Measurements from ENCODE around the gene PNO1.

The PNO1 gene

DNA sequence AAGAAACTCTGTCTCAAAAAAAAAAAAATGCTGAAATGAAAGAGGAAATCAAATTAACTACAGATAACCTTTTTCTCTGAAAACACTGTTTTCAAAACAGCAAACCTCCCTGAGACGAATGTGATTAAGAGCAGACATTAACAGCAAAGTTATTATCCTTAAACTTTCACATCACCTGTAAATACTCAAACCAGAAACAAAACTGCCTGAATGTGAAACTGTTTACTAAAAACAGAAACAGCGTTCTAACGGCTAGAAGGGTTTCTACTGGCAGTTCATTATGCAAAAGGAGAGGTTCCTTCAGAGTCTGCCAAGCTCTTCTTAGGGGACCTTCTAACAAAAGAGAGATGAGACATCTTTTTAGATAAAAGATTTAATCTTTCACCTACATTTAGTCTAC, 45.9 kb downstream of the PNO1 start:
- Histone ChIP-seq H3K27ac (ENCODE audit: low read length) (no peak overlapping the region), H3K9ac (ENCODE audit: low read depth, low read length) (no peak overlapping the region; the same call in 1 of the 2 replicates), H3K4me3 (ENCODE audit: low read length) (no peak overlapping the region)

DNA sequence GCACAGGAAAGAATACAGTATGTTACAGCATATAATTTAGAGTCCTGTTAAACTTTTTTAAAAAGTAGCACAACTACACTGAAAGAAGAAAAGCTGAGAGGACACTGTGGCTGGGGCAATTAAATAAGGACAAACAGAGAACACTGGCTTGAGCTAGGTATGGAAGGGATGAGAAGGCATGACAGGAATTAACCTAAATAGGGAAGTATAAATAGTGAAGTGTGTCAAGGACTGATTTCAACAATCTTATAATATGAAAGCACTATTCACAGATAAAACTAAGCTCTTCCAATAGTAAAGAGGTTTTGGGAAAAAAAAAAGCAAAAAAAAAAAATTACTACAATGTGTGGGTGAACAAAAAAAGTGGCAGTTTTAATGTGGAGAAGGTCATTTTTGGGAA, 49.1 kb downstream of the PNO1 start:
- Histone ChIP-seq H3K27ac (ENCODE audit: low read length) (no peak overlapping the region), H3K9me3 (ENCODE audit: insufficient read depth, low read depth, low read length) (no peaks in the 10 kb centered on the region), H3K4me1 (ENCODE audit: insufficient read depth, low read length) (peaks cover 6% of the 10 kb centered on the region; the same call in 1 of the 2 replicates)

More for the DNA sequence above, 45.9 kb downstream of the PNO1 start:
- Histone ChIP-seq H3K27me3 (ENCODE audit: insufficient read depth, low read length) (no peaks in the 10 kb centered on the region), H3K9me3 (ENCODE audit: insufficient read depth, low read depth, low read length) (no peaks in the 10 kb centered on the region), H3K4me1 (ENCODE audit: insufficient read depth, low read length) (no peaks in the 10 kb centered on the region), H3K36me3 (ENCODE audit: insufficient read depth, low read depth, low read length) (peaks cover 7% of the 10 kb centered on the region; the same call in 1 of the 2 replicates)

DNA sequence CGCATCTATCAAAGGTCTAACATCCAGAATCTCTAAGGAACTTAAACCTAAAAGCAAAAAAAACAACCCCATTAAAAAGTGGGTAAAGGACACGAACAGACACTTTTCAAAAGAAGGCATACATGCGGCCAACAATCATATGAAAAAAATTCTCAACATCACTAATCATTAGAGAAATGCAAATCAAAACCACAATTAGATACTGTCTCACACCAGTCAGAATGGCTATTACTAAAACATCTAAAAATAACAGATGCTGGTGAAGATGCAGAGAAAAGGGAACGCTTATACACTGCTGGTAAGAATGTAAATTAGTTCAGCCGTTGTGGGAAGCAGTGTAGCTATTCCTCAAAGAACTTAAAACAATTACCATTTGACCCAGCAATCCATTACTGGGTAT, 56.7 kb downstream of the PNO1 start:
- Histone ChIP-seq H3K4me1 (ENCODE audit: insufficient read depth, low read length) (peaks cover 6% of the 10 kb centered on the region; the same call in 1 of the 2 replicates), H3K4me3 (ENCODE audit: low read length) (no peak overlapping the region), H3K9ac (ENCODE audit: low read depth, low read length) (no peak overlapping the region), H3K27me3 (ENCODE audit: insufficient read depth, low read length) (no peaks in the 10 kb centered on the region), H3K27ac (ENCODE audit: low read length) (no peak overlapping the region), H3K36me3 (ENCODE audit: insufficient read depth, low read depth, low read length) (peaks cover 25% of the 10 kb centered on the region), H3K9me3 (ENCODE audit: insufficient read depth, low read depth, low read length) (no peaks in the 10 kb centered on the region)

More for the DNA sequence above, 49.1 kb downstream of the PNO1 start:
- Histone ChIP-seq H3K27me3 (ENCODE audit: insufficient read depth, low read length) (no peaks in the 10 kb centered on the region), H3K9ac (ENCODE audit: low read depth, low read length) (no peak overlapping the region), H3K36me3 (ENCODE audit: insufficient read depth, low read depth, low read length) (peaks cover 7% of the 10 kb centered on the region), H3K4me3 (ENCODE audit: low read length) (no peak overlapping the region)

DNA sequence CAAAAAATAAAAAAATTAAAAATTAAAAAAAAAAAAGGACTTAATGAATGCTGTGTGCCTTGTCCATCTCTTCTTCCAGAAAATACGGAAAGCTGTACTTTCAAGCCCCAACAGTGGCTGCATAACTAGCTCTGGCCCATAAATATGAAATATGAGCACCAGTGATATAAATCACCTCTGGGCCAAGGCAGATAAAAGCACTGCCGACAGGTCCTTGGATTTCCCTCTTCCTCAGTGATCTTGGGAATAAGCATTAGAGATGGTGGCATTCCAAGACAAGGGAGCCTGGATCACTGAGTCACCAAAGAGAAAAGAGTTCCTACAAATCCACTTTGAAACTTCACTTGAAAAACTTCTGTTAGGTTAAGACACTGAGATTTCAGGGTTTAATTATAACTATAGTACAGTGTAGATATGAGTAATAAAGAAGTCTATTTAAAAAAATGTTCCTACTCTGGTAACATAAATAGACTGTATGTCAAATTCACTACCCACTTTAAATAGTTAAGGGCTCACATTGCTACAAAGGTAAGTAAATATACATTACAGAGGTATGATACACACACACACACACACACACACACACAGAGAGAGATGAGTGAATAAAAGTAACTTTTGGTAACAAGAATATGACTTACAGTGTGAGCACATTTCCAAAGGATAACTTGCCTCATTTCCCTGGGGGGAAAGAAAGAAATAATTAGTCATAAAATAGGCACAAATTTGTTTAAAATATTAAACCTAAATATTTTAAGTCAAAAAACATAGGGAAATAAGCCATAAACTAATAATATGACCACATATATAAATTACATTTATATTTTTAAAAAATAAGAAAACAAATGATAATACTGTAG, 59.0 kb downstream of the PNO1 start:
- H3K9ac ChIP-seq (ENCODE audit: low read depth, low read length): no peak overlapping the region
- H3K36me3 ChIP-seq (ENCODE audit: insufficient read depth, low read depth, low read length): peaks cover 25% of the 10 kb centered on the region
- H3K27ac ChIP-seq (ENCODE audit: low read length): no peak overlapping the region
- H3K4me1 ChIP-seq (ENCODE audit: insufficient read depth, low read length): no peaks in the 10 kb centered on the region
- no peaks in the 10 kb centered on the region for H3K27me3 ChIP-seq (ENCODE audit: insufficient read depth, low read length)
- no peaks in the 10 kb centered on the region for H3K9me3 ChIP-seq (ENCODE audit: insufficient read depth, low read depth, low read length)
- H3K4me3 ChIP-seq (ENCODE audit: low read length): no peak overlapping the region

DNA sequence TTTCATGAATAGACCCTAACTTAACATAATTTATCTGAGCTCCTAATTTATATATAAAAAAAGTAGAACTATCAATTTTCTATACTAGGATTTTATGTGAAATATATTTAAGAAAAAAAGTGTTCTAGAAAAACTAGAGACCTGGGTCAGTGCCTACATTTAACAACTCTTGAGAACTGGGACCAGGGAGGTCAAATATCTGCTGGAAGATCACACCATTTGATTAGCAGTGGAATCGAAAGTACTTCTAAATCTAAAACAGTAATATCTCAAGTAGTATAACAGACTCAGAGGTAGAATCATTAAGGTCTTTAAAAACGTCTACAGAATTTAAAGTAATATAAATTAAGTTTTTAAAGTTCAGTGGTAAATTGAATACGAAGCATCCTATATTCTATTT, 60.0 kb downstream of the PNO1 start:
- no peak overlapping the region for H3K9ac ChIP-seq (ENCODE audit: low read depth, low read length)
- H3K27me3 ChIP-seq (ENCODE audit: insufficient read depth, low read length): no peaks in the 10 kb centered on the region
- no peak overlapping the region for H3K27ac ChIP-seq (ENCODE audit: low read length)
- no peaks in the 10 kb centered on the region for H3K4me1 ChIP-seq (ENCODE audit: insufficient read depth, low read length)
- H3K36me3 ChIP-seq (ENCODE audit: insufficient read depth, low read depth, low read length): peaks cover 17% of the 10 kb centered on the region; the same call in 1 of the 2 replicates
- H3K4me3 ChIP-seq (ENCODE audit: low read length): no peak overlapping the region
- H3K9me3 ChIP-seq (ENCODE audit: insufficient read depth, low read depth, low read length): no peaks in the 10 kb centered on the region

DNA sequence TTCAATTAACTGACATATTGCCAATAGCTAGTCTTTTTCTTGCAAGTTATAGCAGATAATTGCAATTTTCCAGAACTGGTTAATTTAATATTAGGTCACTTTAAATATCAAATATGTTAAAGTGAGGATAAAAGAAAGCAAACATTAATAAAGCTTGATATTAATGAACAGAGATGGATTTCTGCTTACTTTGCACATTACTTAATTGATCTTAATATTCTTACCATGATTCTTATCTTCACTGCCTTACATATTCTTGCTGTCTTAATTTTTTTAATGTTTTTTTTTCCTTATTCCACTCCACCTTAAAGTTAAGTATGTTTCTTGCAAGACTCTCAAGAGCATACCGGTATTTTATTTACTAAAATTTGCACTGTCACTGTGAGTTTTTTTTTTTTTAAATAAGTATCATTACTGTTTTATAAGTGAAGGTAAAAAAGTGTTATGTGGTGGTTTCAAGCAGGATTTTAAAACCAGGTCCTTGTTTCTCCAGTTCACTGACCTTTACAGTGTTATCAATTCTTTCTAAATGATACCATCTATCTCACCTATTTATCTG, 60.7 kb downstream of the PNO1 start:
- Histone ChIP-seq H3K27me3 (ENCODE audit: insufficient read depth, low read length) (no peaks in the 10 kb centered on the region), H3K36me3 (ENCODE audit: insufficient read depth, low read depth, low read length) (peaks cover 15% of the 10 kb centered on the region; the same call in 1 of the 2 replicates), H3K4me1 (ENCODE audit: insufficient read depth, low read length) (no peaks in the 10 kb centered on the region), H3K27ac (ENCODE audit: low read length) (no peak overlapping the region), H3K9ac (ENCODE audit: low read depth, low read length) (no peak overlapping the region), H3K9me3 (ENCODE audit: insufficient read depth, low read depth, low read length) (no peaks in the 10 kb centered on the region), H3K4me3 (ENCODE audit: low read length) (no peak overlapping the region)

DNA sequence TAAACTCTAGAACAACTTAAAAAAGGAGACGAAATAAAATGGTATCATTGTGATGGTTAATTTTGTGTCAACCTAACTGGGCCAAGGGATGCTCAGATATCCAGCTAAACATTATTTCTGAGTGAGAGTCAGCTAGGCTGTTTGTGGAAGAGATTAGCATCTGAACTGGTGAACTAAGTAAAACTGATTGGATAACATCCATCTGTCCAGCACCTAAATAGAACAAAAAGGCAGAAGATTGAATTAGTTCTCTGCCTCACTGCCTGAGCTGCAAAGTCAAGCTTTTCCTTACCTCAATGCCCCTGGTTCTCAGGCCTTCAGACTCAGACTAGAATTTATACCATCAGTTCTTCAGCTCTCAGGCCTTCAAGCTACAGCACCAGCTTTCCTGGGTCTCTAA, 64.6 kb downstream of the PNO1 start:
- no peak overlapping the region for H3K4me3 ChIP-seq (ENCODE audit: low read length)
- H3K27ac ChIP-seq (ENCODE audit: low read length): no peak overlapping the region
- no peak overlapping the region for H3K9ac ChIP-seq (ENCODE audit: low read depth, low read length)
- no peaks in the 10 kb centered on the region for H3K36me3 ChIP-seq (ENCODE audit: insufficient read depth, low read depth, low read length)
- no peaks in the 10 kb centered on the region for H3K9me3 ChIP-seq (ENCODE audit: insufficient read depth, low read depth, low read length)
- peaks cover 8% of the 10 kb centered on the region; the same call in 1 of the 2 replicates for H3K4me1 ChIP-seq (ENCODE audit: insufficient read depth, low read length)
- H3K27me3 ChIP-seq (ENCODE audit: insufficient read depth, low read length): no peaks in the 10 kb centered on the region

DNA sequence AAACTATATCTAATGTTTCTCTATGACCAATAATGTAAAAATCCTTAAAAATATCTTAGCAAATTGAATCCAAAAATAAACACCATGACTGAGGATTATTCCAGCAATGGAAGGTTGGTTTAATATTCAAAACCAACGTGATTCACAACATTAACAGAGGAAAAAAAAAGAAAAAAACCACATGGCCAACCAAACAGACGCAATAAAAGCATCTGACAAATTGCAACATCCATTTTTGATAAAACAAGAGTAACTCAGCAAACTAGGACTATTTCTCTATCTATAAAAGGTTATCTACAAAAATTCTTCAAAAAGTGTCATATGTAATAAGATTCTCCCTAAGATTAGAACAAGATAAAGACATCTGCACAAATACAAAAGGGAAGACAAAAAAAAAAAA, 65.7 kb downstream of the PNO1 start:
- Histone ChIP-seq H3K27ac (ENCODE audit: low read length) (no peak overlapping the region), H3K4me3 (ENCODE audit: low read length) (no peak overlapping the region), H3K4me1 (ENCODE audit: insufficient read depth, low read length) (peaks cover 8% of the 10 kb centered on the region; the same call in 1 of the 2 replicates), H3K9me3 (ENCODE audit: insufficient read depth, low read depth, low read length) (no peaks in the 10 kb centered on the region), H3K36me3 (ENCODE audit: insufficient read depth, low read depth, low read length) (no peaks in the 10 kb centered on the region), H3K9ac (ENCODE audit: low read depth, low read length) (no peak overlapping the region), H3K27me3 (ENCODE audit: insufficient read depth, low read length) (no peaks in the 10 kb centered on the region)

DNA sequence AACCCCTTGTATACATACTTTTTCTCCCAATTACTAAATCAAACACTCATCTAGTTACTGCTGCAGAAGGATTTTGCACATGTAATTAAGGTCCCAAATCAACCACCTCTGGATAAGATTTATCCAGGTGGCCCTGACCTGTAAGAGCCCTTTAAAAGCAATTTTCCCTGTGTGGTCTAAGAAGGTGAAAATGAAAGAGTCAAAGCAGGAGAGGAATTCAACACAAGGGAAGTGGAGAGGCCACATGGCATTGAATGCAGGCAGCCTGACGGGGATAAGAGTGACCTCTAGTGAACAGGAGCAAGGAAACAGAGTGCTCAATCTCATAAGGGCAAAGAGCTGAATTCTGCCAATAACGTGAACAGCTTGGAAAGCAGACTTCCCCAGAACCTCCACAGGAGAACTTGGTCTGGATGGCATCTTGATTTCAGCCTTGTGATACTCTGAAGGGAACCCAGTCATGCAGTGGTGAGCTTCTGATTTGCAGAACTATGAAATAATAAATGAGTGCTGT, 67.5 kb downstream of the PNO1 start:
- H3K9me3 ChIP-seq (ENCODE audit: insufficient read depth, low read depth, low read length): no peaks in the 10 kb centered on the region
- peak overlapping the region; percentile 51; the same call in 1 of the 2 replicates for H3K9ac ChIP-seq (ENCODE audit: low read depth, low read length)
- H3K36me3 ChIP-seq (ENCODE audit: insufficient read depth, low read depth, low read length): no peaks in the 10 kb centered on the region
- H3K4me3 ChIP-seq (ENCODE audit: low read length): no peak overlapping the region
- peaks cover 8% of the 10 kb centered on the region; the same call in 1 of the 2 replicates for H3K4me1 ChIP-seq (ENCODE audit: insufficient read depth, low read length)
- H3K27me3 ChIP-seq (ENCODE audit: insufficient read depth, low read length): no peaks in the 10 kb centered on the region
- H3K27ac ChIP-seq (ENCODE audit: low read length): no peak overlapping the region
